ENCODE results near the gene TCEA2. TPM values are rescaled to one million over a fixed set of nuclear protein-coding genes. Genes with fewer than 3 reads are reported as not detected.
A peak's percentile ranks its signal among the peaks of the same experiment; 100 is the strongest.

TCEA2 gene
- total and polyA plus RNA-seq, 2 of the 13 experiments (the other 11 are each of a cell fraction or from before 2014, with no cell fraction given) = 28.1 to 33.7 TPM

DNA sequence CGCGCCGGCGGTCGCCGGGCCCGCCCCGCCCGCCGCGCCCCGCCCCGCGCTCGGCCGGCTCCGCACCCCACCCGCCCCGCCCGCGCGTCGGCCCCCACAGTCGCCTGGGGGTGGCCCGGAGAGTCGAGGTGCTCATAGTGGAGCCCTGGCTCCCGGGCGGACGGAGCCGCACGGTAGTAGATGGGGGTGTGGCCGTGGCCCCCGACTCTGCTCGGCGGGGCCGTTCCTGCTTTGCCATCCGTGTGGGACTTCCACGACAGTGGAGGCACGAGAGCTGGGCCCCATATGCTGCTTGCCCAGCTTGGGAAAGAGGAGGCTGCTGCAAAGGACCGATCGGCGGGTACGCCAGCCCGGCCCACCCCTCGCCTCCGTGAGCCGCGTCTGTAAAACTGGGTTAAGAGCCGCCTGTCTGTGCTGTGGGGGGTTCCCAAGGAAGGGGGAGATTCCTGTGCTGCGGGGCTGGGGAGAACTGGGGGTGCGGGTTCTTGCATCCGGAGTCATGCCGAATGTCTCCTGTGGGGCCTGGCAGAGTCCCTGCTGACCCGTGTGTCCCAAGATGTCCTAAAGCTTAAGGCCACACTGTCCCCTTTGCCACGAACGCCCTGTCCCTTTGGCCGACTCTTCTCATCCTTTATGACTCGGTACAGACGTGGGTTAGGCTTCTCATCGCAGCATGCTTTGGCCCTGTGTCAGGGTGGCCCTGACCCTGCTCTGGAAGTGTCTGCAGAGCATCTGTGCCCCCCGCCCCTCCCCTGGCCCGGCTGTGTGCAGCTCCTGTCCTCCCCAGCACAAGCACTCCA lies 17.2 kb downstream of the TCEA2 start, which contains the start of gene OPRL1 (continued):
- peak; percentile 95; the same call in 1 of the 2 replicates for TF ChIP-seq ZNF598 (CRISPR knock-in tag; IDR thresholded peaks at IDR 0.05; ENCODE audit: borderline replicate concordance)
- 0 out of 2 replicates have a peak, but pooled peaks have one; percentile 57 for TF ChIP-seq TRIM24 (CRISPR knock-in tag; IDR thresholded peaks at IDR 0.05)
- TF ChIP-seq, protein P1, sequence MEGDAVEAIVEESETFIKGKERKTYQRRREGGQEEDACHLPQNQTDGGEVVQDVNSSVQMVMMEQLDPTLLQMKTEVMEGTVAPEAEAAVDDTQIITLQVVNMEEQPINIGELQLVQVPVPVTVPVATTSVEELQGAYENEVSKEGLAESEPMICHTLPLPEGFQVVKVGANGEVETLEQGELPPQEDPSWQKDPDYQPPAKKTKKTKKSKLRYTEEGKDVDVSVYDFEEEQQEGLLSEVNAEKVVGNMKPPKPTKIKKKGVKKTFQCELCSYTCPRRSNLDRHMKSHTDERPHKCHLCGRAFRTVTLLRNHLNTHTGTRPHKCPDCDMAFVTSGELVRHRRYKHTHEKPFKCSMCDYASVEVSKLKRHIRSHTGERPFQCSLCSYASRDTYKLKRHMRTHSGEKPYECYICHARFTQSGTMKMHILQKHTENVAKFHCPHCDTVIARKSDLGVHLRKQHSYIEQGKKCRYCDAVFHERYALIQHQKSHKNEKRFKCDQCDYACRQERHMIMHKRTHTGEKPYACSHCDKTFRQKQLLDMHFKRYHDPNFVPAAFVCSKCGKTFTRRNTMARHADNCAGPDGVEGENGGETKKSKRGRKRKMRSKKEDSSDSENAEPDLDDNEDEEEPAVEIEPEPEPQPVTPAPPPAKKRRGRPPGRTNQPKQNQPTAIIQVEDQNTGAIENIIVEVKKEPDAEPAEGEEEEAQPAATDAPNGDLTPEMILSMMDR (CRISPR knock-in tag; IDR thresholded peaks at IDR 0.05) = 0 out of 2 replicates have a peak, but pooled peaks have one; percentile 8
- TF ChIP-seq BCL6 (CRISPR knock-in tag; IDR thresholded peaks at IDR 0.05) = no peak; the same call in 1 of the 2 replicates
- no peak for TF ChIP-seq KAT8 (CRISPR knock-in tag; IDR thresholded peaks at IDR 0.05)
- TF ChIP-seq GFI1 (CRISPR knock-in tag; IDR thresholded peaks at IDR 0.05; ENCODE audit: borderline replicate concordance) = no peak
- peak; percentile 69; the same call in 1 of the 2 replicates for TF ChIP-seq ZNF713 (CRISPR knock-in tag; IDR thresholded peaks at IDR 0.05)
- peak; percentile 19 for TF ChIP-seq AGO1 (IDR thresholded peaks at IDR 0.05; ENCODE audit: low read depth, low read length, poor library complexity, severe bottlenecking)
- TF ChIP-seq ZNF17 (CRISPR knock-in tag; IDR thresholded peaks at IDR 0.05) = no peak
- no peak for TF ChIP-seq PLRG1 (conservative IDR thresholded peaks at IDR 0.05)
- TF ChIP-seq, protein P2, sequence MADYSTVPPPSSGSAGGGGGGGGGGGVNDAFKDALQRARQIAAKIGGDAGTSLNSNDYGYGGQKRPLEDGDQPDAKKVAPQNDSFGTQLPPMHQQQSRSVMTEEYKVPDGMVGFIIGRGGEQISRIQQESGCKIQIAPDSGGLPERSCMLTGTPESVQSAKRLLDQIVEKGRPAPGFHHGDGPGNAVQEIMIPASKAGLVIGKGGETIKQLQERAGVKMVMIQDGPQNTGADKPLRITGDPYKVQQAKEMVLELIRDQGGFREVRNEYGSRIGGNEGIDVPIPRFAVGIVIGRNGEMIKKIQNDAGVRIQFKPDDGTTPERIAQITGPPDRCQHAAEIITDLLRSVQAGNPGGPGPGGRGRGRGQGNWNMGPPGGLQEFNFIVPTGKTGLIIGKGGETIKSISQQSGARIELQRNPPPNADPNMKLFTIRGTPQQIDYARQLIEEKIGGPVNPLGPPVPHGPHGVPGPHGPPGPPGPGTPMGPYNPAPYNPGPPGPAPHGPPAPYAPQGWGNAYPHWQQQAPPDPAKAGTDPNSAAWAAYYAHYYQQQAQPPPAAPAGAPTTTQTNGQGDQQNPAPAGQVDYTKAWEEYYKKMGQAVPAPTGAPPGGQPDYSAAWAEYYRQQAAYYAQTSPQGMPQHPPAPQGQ (CRISPR knock-in tag; IDR thresholded peaks at IDR 0.05; ENCODE audit: borderline replicate concordance) = no peak
- peak; percentile 31; the same call in 1 of the 2 replicates for TF ChIP-seq ZNF350 (CRISPR knock-in tag; IDR thresholded peaks at IDR 0.05; ENCODE audit: borderline replicate concordance, low read depth)
- TF ChIP-seq, protein P3, sequence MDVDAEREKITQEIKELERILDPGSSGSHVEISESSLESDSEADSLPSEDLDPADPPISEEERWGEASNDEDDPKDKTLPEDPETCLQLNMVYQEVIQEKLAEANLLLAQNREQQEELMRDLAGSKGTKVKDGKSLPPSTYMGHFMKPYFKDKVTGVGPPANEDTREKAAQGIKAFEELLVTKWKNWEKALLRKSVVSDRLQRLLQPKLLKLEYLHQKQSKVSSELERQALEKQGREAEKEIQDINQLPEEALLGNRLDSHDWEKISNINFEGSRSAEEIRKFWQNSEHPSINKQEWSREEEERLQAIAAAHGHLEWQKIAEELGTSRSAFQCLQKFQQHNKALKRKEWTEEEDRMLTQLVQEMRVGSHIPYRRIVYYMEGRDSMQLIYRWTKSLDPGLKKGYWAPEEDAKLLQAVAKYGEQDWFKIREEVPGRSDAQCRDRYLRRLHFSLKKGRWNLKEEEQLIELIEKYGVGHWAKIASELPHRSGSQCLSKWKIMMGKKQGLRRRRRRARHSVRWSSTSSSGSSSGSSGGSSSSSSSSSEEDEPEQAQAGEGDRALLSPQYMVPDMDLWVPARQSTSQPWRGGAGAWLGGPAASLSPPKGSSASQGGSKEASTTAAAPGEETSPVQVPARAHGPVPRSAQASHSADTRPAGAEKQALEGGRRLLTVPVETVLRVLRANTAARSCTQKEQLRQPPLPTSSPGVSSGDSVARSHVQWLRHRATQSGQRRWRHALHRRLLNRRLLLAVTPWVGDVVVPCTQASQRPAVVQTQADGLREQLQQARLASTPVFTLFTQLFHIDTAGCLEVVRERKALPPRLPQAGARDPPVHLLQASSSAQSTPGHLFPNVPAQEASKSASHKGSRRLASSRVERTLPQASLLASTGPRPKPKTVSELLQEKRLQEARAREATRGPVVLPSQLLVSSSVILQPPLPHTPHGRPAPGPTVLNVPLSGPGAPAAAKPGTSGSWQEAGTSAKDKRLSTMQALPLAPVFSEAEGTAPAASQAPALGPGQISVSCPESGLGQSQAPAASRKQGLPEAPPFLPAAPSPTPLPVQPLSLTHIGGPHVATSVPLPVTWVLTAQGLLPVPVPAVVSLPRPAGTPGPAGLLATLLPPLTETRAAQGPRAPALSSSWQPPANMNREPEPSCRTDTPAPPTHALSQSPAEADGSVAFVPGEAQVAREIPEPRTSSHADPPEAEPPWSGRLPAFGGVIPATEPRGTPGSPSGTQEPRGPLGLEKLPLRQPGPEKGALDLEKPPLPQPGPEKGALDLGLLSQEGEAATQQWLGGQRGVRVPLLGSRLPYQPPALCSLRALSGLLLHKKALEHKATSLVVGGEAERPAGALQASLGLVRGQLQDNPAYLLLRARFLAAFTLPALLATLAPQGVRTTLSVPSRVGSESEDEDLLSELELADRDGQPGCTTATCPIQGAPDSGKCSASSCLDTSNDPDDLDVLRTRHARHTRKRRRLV (CRISPR knock-in tag; IDR thresholded peaks at IDR 0.05) = peak; percentile 22; the same call in 1 of the 2 replicates
- TF ChIP-seq ZNF563 (CRISPR knock-in tag; IDR thresholded peaks at IDR 0.05) = no peak; the same call in 1 of the 2 replicates
- TF ChIP-seq, protein P4, sequence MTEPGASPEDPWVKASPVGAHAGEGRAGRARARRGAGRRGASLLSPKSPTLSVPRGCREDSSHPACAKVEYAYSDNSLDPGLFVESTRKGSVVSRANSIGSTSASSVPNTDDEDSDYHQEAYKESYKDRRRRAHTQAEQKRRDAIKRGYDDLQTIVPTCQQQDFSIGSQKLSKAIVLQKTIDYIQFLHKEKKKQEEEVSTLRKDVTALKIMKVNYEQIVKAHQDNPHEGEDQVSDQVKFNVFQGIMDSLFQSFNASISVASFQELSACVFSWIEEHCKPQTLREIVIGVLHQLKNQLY (CRISPR knock-in tag; IDR thresholded peaks at IDR 0.05) = no peak
- TF ChIP-seq TMF1 (CRISPR knock-in tag; IDR thresholded peaks at IDR 0.05; ENCODE audit: low read depth) = 0 out of 2 replicates have a peak, but pooled peaks have one; percentile 13
- no peak for TF ChIP-seq SMAD9 (CRISPR knock-in tag; IDR thresholded peaks at IDR 0.05)
- 0 out of 2 replicates have a peak, but pooled peaks have one; percentile 14 for TF ChIP-seq SIN3A (IDR thresholded peaks at IDR 0.05; ENCODE audit: borderline replicate concordance, low read depth, low read length)
- TF ChIP-seq DR1 (CRISPR knock-in tag; IDR thresholded peaks at IDR 0.05) = peak; percentile 51; the same call in 1 of the 2 replicates
- TF ChIP-seq NFIB (CRISPR knock-in tag; IDR thresholded peaks at IDR 0.05; ENCODE audit: borderline replicate concordance) = no peak
